HFF-Myc (cell line): ENCODE measurements around the gene EHD4.

Experiments
- DNase-seq: peaks from one replicate; pipeline ENCODE4 v3.0.0-alpha.2; 2011; ENCODE audit warnings: low read depth; ENCODE audit errors: extremely low read depth
- H3K4me3 ChIP-seq: replicated peaks from 2 replicates; pipeline ENCODE4 v1.5.1; 2011; ENCODE audit warnings: low read depth, mild to moderate bottlenecking, control low read depth, low read length
- CTCF ChIP-seq: IDR thresholded peaks from 2 replicates; pipeline ENCODE4 v1.5.1; 2012; ENCODE audit warnings: mild to moderate bottlenecking, low read depth, low read length, control low read depth; ENCODE audit errors: missing control alignments

Gene EHD4

GRCh38 chr15:41906608-41907007, 65.7 kb downstream of the EHD4 start:
- no peak for DNase-seq
- no peak for TF ChIP-seq CTCF
- no peak overlapping the region for H3K4me3 ChIP-seq

- DNase-seq = no peak
- TF ChIP-seq CTCF = no peak
- no peak overlapping the region for H3K4me3 ChIP-seq
Observed at GRCh38 chr15:41905036-41905793, 67.1 kb downstream of the EHD4 start.

GRCh38 chr15:41904541-41905005, 67.8 kb downstream of the EHD4 start:
- H3K4me3 ChIP-seq = no peak overlapping the region
- TF ChIP-seq CTCF = peak; percentile 85
- peak; percentile 37 for DNase-seq

GRCh38 chr15:41903782-41904181, 68.6 kb downstream of the EHD4 start:
- H3K4me3 ChIP-seq = no peak overlapping the region
- no peak for TF ChIP-seq CTCF
- DNase-seq = no peak

GRCh38 chr15:41901431-41901830, 70.9 kb downstream of the EHD4 start:
- TF ChIP-seq CTCF = no peak
- DNase-seq = no peak

GRCh38 chr15:41900526-41901380, 71.6 kb downstream of the EHD4 start:
- no peak overlapping the region for H3K4me3 ChIP-seq
- TF ChIP-seq CTCF = no peak
- no peak for DNase-seq

More at GRCh38 chr15:41901431-41901830, 70.9 kb downstream of the EHD4 start:
- no peak overlapping the region for H3K4me3 ChIP-seq
